Lung (tissue), 12 donors: ENCODE results near the gene FIGLA. TPM values are rescaled to one million over a fixed set of nuclear protein-coding genes. Genes with fewer than 3 reads are reported as not detected.
A peak's percentile ranks its signal among the peaks of the same experiment; 100 is the strongest.

Experiments
- ATAC-seq: fragments of 200-7000 bp; cut with Tn5 transposase; one replicate; pipeline ENCODE4 v1.9.1; 2020; ENCODE audit warnings: moderate number of reproducible peaks; ENCODE audit not compliant: insufficient read depth, low FRiP score
- DNase-seq, 3 donors: peaks; one replicate each; pipeline ENCODE4 v3.0.0-alpha.2; 2013 to 2017
- H3K27ac ChIP-seq, 2 donors: one replicate each; pipeline ENCODE4 v1.5.1; 2013; ENCODE audit warnings: mild to moderate bottlenecking in 2 of 2, moderate library complexity in 2 of 2, control low read depth in 1 of 2, inconsistent platforms in 1 of 2, low read depth in 1 of 2, low read length in 1 of 2
- H3K27me3 ChIP-seq, 3 donors: one replicate each; pipeline ENCODE4 v1.5.1; 2013; ENCODE audit warnings: low read length in 2 of 3; ENCODE audit not compliant: control insufficient read depth in 3 of 3, insufficient read depth in 3 of 3
- H3K36me3 ChIP-seq, 4 donors: one replicate each; pipeline ENCODE4 v1.5.1; 2013; ENCODE audit warnings: low read length in 4 of 4, mild to moderate bottlenecking in 1 of 4, moderate library complexity in 1 of 4; ENCODE audit not compliant: control insufficient read depth in 4 of 4, insufficient read depth in 4 of 4
- H3K4me1 ChIP-seq, 5 donors: one replicate each; pipeline ENCODE4 v1.5.1; 2013; ENCODE audit warnings: low read length in 5 of 5, mild to moderate bottlenecking in 2 of 5, moderate library complexity in 1 of 5; ENCODE audit not compliant: control insufficient read depth in 5 of 5, insufficient read depth in 5 of 5
- H3K4me3 ChIP-seq: one replicate; pipeline ENCODE4 v1.5.1; 2013; ENCODE audit warnings: mild to moderate bottlenecking, control low read depth, moderate library complexity
- H3K9ac ChIP-seq, 2 donors: one replicate each; pipeline ENCODE4 v1.5.1; 2013; ENCODE audit warnings: low read length in 2 of 2, control low read depth in 1 of 2; ENCODE audit not compliant: insufficient read depth in 1 of 2
- H3K9me3 ChIP-seq, 4 donors: one replicate each; pipeline ENCODE4 v1.5.1; 2013; ENCODE audit warnings: low read length in 3 of 4, mild to moderate bottlenecking in 1 of 4, moderate library complexity in 1 of 4; ENCODE audit not compliant: control insufficient read depth in 4 of 4, insufficient read depth in 3 of 4
- CTCF ChIP-seq: IDR thresholded peaks from 2 replicates; pipeline ENCODE4 v1.5.1; 2012; ENCODE audit warnings: mild to moderate bottlenecking; ENCODE audit errors: control extremely low read depth, extremely low read depth
- WGBS, 2 donors: extraction: QIAGEN DNeasy Blood & Tissue Kit; methylation state at CpG; one replicate each; pipeline ENCODE4 v1.1.7; 2013; 5-methylcytosine and 5-hydroxymethylcytosine counted together
- polyA plus RNA-seq, 2 donors: library from polyadenylated mRNA; stranded (reverse); fragments of 200-250 nt; gene quantifications; one replicate each; pipeline ENCODE4 v1.2.1, GENCODE V29; 2013
- total RNA-seq, 2 donors: library from RNA; depleted of rRNA in 1 of 2; stranded (reverse); fragments of >200 nt in 1 of 2; gene quantifications; one replicate each; pipeline ENCODE4 v1.2.1, GENCODE V29; 2014 to 2021
- donor health status: control.
- donor health status: control.
- donor health status: Bipolar disorder and iron deficiency.
- donor health status: healthy.
- donor health status: DM: yes; HTN: yes; CAD: no.

The FIGLA gene
- total and polyA plus RNA-seq, 4 donors = 0.31 to 0.53 TPM; not detected in 2

GRCh38 chr2:70826696-70827350 lies 36.4 kb upstream of the FIGLA start:
- ATAC-seq = no peak

GRCh38 chr2:70823249-70823648 lies 32.8 kb upstream of the FIGLA start:
- WGBS, 2 donors = 74 to 78% methylated on average over 5 of the region's 5 CpGs
- no peak overlapping the region for H3K27ac ChIP-seq
- peaks cover 0 to 3% (median 0%) of the 10 kb centered on the region in 5 donors for H3K4me1 ChIP-seq
- peaks cover 0 to 6% (median 0%) of the 10 kb centered on the region in 3 donors for H3K27me3 ChIP-seq
- H3K9me3 ChIP-seq = no peaks in the 10 kb centered on the region
- no peak for TF ChIP-seq CTCF
- no peak overlapping the region for H3K4me3 ChIP-seq
- DNase-seq = no peak
- no peak for ATAC-seq
- no peak overlapping the region for H3K9ac ChIP-seq
- H3K36me3 ChIP-seq = no peaks in the 10 kb centered on the region

More at GRCh38 chr2:70826696-70827350, 36.4 kb upstream of the FIGLA start:
- H3K27ac ChIP-seq = no peak overlapping the region
- no peaks in the 10 kb centered on the region for H3K9me3 ChIP-seq
- no peaks in the 10 kb centered on the region for H3K36me3 ChIP-seq
- H3K4me3 ChIP-seq = no peak overlapping the region
- TF ChIP-seq CTCF = no peak
- peaks cover 0 to 5% (median 0%) of the 10 kb centered on the region in 5 donors for H3K4me1 ChIP-seq
- peaks cover 0 to 7% (median 0%) of the 10 kb centered on the region in 3 donors for H3K27me3 ChIP-seq
- H3K9ac ChIP-seq = no peak overlapping the region
- 30 to 69% methylated on average over 4 of the region's 4 CpGs for WGBS, 2 donors
- peak in 2 of 3 donors; percentile 26 to 32 for DNase-seq

GRCh38 chr2:70822843-70823242 lies 32.4 kb upstream of the FIGLA start:
- 70 to 91% methylated on average over 8 of the region's 8 CpGs for WGBS, 2 donors
- Histone ChIP-seq H3K9ac (no peak overlapping the region), H3K27me3 (peaks cover 0 to 6% (median 0%) of the 10 kb centered on the region in 3 donors), H3K27ac (no peak overlapping the region), H3K36me3 (no peaks in the 10 kb centered on the region), H3K4me1 (peaks cover 0 to 1% (median 0%) of the 10 kb centered on the region in 5 donors), H3K4me3 (no peak overlapping the region), H3K9me3 (no peaks in the 10 kb centered on the region)
- ATAC-seq (no peak), DNase-seq (no peak)
- TF ChIP-seq CTCF = no peak
